HG02938 (cell line): ENCODE results near the gene SLC25A42.

Experiments used
- ATAC-seq: cut with Tn5 transposase; IDR thresholded peaks from one replicate; pipeline ENCODE4 v1.9.1; 2021; ENCODE audit warnings: mild to moderate bottlenecking, moderate library complexity; ENCODE audit not compliant: unreplicated experiment

The SLC25A42 gene

DNA sequence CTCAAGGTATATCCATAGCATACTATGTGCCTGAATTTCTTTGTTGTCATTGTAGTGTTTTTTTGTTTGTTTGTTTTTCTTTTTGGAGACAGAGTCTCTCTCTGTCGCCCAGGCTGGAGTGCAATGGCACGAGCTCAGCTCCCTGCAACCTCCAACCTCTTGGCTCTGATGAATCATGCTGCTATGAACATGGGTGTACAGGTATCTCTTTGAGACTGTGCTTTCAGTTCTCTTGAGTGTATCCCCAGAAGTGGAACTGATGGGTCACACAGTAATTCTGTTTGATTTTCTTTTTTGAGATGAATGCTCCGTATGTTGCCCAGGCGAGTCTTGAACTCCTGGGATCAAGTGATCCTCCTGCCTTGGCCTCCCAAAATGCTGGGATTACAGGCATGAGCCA is 13.7 kb upstream of the SLC25A42 start:
- ATAC-seq: no peak

DNA sequence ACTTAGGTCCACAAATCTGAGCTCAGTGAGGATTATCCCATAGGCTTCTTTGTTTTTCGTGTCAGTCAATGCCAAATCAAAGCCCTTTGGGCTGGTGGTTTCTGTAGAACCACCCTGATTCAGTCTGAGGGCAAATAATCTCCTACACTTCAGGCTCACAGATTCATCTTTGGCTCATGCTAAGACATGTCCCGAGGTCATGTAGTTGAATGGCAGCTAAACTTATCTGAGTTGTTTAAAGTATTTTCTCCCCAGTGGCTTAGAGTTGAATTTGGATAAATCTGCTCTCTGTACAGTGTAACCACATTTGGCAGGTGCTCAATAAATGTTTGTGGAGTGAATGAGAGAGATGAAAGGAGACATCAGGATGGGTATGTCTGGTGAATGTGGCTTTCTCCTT is 13.1 kb upstream of the SLC25A42 start:
- no peak for ATAC-seq

DNA sequence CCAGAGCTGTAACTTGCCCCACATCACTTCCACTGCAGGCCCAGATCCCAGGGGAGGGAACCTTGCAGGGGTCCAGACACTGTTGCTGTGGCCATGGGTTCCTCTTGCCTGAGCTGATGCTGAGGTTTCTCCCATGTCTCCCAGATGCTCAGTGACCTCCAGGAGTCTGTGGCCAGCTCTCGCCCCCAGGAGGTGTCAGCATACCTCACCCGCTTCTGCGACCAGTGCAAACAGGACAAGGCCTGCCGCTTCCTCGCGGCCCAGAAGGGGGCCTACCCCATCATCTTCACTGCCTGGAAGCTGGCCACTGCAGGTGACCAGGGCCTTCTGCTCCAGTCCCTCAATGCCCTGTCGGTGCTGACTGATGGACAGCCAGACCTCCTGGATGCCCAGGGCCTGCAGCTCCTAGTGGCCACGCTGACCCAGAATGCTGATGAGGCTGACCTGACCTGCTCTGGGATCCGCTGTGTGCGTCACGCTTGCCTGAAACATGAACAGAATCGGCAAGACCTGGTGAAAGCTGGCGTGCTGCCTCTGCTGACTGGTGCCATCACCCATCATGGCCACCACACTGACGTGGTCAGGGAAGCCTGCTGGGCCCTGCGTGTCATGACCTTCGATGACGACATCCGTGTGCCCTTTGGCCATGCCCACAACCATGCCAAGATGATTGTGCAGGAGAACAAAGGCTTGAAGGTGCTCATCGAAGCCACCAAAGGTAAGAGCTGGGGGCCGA is 12.1 kb upstream of the SLC25A42 start:
- ATAC-seq: no peak

DNA sequence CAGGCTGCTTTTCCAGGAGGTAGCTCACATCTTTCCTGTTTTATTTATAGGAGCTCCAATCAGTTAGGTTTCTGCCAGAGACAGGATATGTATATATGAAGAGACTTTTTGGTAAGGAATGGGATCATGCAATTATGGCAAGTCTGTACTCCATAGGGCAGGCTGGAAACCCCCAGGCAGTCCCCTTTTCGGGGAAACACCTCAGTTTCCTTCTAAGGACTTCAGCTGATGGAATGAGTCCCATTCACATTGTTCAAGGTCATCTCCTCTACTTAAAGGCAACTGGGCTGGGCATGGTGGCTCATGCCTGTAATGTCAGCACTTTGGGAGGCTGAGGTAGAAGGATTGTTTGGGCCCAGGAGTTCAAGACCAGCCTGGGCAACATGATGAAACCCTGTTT is 10.9 kb upstream of the SLC25A42 start:
- ATAC-seq: no peak

DNA sequence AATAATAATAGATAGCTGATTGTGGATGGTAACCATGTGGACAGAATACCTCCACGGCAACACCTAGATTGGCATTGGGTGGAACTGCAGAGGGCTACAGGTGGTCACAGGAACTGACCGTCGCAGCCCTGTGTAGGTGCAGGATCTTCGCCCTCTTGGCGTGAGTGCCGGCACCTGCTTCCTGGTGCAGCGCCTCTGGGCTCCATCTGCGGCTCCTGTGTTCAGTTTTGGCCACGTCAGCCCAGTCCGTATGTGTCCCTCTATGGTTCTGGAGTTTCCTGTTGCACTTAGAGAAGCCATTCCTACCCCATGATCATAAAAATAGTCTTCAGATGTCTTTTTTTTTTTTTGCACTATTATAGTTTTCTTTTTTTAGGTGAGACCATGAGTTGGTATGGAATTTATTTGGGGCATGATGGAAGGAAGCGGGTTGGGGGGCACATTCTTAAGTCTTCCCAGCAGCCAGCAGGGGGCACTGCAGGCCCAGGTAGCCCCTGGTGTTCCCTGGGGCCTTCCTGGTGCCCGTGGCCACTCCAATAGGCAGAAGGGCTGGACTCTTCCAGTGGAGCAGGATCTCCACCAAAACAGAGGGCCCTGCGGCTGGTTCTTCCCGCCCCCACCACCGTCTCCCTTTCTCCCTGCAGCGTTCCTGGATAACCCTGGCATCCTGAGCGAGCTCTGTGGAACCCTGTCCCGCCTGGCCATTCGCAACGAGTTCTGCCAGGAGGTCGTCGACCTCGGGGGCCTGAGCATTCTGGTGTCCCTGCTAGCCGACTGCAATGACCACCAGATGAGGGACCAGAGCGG is 10.1 kb upstream of the SLC25A42 start:
- ATAC-seq: no peak

DNA sequence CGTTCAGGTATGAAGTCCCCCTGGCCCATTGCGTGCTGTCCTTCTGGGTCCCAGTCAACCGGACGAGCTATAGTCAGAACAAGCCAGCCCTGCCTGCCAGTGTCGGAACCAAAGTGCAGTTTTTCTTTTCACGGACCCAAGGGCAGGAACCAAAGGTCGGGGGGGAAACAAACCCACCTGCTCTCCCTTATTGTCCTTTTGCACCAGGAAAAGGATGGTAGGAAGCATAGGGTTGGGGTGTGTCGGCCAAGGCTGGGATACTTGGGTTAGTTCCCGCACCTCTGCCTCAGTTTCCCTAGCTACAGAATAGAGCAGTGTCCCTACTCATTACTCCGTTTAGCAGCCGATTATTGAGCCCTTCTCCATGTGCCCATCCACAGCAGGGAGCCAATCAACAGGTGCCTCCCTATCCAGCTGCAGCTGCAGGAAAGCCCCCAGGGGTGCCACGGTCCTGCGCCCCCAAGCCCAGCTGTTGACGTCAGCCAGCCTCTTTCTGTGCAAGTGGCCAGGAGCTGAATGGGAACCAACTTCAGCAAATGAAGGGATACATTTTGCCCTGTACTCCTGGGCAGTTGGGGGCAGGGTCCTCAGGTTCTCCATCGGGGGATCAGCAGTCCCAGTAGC is 9.4 kb upstream of the SLC25A42 start:
- no peak for ATAC-seq

DNA sequence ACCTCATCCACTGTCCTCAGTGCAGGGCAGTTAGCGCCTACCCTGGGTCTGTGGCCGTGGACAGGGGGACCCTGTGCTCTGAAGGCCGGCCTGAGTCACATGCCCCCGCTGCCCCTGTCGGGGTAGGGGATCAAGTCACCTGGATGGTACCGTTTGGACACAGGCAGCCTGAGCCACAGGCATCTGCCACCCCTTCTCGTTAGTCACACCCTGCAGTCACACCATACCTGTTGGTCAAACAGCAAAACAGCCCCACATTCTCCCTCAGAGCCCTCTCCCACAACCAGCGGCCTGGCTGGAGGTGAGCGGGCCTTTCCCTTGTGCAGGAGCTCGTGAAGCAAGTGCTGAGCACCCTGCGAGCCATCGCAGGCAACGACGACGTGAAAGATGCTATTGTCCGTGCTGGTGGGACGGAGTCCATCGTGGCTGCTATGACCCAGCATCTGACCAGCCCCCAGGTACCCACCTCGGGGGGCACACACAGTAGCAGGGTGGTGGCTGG is 8.8 kb upstream of the SLC25A42 start:
- no peak for ATAC-seq

DNA sequence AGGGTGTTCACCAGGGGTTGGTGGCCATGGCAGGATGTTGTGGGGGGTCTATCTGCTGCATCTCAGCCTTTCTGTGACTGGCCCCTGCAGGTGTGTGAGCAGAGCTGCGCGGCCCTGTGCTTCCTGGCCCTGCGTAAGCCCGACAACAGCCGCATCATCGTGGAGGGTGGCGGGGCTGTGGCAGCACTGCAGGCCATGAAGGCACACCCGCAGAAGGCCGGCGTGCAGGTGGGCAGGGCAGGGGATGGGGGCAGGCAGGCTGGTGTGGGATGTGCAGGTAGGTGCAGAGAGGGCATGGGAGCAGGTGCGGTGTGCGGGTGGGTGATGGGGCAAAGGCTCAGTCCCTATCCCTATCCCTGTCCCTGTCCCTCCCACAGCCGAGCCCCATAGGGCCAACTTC is 8.1 kb upstream of the SLC25A42 start:
- no peak for ATAC-seq

DNA sequence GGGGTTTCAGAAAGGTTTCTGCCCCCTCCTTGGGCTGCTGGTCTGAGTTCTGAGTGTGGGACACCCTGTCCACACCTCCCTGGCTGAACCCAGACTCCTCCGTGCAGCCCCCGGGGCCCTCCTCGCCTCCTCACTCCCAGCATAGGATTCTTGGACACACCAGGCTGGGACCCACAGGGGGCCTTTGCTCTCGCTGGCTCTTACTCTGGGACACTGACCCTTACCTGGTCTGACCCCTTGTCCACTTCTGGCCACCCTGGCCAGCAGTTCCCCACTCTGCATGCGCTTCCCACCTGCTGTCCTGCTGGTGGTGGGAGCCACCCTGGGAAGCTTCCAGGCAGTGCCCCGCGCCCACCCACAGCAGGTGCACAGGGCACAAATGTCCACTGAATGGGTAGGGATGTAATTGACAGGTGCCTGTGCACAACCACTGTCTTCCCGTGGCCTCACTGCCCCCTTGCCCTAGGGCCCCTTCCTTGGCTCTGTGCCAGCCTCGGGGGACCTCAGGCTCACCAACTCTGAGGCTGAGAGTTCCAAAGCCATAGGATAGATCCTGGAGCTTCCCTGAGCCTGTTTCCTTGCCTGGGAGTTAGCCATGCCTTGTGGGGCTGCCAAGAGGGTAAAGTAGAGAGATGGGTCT is 7.0 kb upstream of the SLC25A42 start:
- ATAC-seq: no peak

DNA sequence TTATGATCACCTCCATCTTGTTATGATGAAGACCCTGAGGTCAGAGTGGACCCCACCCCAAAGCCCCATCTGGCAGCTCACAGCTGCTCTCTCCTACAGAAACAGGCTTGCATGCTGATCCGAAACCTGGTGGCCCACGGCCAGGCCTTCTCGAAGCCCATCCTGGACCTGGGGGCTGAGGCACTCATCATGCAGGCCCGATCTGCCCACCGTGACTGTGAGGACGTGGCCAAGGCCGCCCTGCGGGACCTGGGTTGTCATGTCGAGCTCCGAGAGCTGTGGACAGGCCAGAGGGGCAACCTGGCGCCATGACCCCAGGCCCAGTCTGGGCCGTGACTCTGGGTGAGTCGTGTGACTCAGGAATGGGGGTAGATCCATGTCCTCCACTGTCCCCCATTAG is 6.5 kb upstream of the SLC25A42 start:
- no peak for ATAC-seq

DNA sequence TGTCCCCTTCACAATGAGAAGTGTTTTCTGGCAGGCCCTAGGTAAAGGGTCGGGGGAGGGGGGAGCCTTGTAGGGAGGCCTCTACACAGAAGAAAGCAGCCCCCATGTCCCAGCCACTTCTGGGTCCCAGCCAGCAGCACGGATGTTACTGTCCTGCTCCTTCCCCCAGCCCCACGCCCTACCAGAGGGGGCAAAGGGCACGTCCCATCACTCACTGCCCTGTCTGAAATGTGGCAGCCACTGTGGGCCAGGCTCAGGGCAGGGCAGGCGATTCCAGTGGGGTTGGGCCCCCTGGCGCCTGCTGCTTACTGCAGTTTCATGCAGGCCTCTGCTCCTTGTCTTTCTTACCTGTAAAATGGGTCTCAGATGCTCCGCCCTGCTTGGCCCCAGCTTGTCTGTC is 6.1 kb upstream of the SLC25A42 start:
- no peak for ATAC-seq

DNA sequence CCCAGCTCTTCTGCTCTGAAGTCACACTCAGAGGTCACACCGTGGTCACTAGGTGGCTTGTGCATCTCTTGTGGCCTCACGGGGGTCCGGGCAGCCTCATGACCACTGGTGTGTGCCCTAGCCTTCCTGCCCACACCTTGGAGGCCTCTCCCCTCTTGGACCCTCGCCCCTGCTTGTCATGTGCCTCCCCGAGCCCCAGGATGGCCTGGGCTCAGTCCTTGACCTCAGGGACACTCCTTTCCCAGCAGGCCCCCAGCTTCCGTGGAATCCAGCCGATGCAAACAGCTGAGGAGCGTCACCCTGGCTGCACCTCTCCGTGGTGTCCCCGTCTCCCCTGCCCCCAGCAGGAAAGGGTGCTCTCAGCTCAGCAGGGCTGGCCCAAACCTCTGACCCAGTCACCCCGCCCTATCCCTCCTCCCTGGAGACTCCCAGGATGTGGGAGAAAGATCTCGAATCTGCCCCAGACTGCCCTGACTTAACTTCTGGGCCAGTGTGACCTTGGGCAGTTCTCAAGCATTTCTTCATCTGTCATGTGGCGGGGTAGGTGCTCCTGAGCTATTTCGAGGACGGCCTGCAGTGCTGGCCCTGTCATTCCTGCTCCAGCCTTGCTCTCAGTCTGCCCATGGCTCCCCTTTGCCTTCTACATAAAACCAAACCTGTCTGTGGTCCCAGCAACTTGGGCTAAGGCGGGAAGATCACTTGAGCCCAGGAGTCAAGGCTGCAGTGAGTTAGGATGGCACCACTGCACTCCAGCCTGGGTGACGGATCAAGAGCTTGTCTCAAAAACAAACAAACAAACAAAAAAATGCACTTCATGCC is 4.6 kb upstream of the SLC25A42 start:
- no peak for ATAC-seq

DNA sequence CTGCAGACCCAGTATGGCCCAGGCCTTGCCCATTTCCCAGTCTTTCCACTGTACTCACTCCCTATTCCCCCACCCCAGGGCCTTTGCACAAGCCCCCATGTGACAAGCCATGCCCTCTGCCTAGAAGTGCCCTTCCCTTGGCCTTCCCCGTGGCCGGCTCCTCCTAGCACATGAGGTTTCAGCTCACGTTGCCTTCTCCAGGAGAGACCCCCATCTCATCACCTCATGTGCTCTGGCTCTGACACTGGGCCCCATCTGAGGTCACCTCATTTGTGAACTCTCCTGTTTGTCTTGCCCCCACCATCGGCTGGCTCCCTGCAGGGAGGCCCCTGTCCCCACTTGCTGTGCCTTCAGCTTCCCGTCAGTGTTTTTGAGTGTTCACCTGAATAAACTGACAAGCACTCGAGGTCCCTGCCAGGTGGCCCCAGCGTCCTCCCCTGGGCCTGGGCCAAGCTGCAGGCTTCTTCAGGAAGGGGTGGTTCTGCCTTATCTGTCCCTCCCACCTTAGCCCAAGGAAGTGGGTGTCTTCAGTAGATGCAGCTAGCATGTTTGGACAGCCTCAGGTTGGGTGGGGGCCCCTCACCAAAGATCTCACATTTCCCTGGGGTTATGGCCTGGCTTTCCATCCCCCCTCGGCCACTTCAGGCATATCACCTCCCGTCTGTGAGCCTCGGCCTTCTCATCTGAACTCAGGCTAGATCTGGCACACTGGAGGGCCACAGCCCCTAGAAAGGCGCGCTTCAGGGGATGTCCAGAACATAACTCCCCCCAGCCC is 3.8 kb upstream of the SLC25A42 start:
- no peak for ATAC-seq

DNA sequence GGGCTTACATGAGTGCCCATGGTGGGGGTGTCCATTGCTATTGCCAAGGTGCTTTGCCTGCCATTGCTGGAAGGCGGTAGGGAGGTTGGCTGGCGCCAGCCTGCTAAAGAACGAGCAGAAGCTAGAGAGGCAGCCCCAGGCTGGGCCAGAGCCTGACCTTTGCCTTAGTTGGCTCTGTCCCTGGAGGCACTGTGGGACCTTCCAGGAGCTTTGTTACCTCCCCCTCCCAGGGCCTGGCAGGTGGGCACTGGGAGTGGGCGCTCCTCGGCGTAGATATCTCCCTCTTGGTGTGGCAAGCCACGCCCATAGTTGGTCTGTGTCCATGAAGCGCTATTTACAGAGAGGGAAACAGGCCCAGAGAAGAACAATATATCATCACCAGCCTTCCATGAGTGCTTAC is 2.3 kb upstream of the SLC25A42 start:
- ATAC-seq: no peak

DNA sequence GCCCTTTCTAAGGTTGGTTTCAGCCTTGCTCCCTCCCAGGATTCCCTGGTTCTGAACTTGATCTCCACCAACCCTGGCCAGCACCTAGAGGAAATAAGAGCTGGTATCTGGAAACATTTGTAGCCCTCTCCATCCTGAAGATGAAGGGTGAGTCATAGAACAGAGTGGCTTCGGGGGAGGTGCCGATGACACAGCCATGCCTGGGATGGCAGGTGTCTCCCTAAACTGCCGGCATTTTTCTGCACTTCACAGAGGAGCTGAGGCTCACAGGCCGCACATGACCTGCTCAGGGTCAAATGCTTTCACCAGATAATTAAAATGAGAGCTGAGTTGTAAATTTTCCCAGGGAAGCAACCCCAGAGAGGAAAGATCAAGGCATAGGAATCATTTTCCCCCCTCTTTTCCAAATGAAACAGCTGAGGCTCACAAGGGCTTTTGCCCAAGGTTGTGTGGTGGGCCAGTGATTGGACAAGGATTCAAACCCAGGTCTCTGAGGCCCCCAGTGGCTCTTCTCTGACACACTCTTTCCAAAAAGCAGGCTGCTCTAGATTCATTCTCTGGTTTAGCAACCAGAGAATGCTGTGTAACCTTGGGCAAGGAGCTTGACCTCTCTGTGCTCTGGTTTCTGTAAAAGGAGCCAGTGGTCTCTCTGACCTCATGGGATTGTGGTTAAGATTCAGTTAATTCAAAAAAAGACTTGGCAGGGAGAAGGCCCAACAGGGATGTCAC is 1.2 kb upstream of the SLC25A42 start:
- ATAC-seq: no peak

DNA sequence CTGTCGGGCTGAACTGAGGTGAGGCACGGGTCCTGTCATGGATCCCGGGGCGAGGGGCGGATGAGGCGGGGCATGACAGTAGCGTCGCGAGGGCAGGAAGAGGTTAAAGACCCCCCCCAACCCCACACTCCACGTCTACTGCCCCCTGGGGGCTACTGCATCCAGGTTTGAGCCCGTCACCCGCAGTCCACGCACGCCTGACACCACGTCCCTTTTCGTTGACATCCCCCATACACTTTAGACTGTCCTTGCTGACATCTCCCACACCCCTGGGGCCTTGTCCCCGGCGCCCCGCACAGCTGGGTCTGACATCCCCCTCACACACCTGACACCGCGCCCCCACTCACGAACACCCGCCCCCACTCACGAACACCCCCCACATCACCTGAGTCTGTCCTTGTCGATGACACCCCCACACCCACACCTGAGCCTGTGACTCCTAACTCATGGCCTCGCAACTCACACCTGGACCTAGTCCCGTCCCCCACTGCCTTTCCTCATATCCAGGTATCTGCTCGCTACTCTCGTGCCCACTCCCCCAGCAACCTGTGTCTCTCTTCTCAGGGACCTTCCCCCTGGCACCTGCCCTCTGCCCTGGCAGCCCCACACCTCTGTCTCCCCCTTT is 416 bp downstream of the SLC25A42 start:
- ATAC-seq: no peak

DNA sequence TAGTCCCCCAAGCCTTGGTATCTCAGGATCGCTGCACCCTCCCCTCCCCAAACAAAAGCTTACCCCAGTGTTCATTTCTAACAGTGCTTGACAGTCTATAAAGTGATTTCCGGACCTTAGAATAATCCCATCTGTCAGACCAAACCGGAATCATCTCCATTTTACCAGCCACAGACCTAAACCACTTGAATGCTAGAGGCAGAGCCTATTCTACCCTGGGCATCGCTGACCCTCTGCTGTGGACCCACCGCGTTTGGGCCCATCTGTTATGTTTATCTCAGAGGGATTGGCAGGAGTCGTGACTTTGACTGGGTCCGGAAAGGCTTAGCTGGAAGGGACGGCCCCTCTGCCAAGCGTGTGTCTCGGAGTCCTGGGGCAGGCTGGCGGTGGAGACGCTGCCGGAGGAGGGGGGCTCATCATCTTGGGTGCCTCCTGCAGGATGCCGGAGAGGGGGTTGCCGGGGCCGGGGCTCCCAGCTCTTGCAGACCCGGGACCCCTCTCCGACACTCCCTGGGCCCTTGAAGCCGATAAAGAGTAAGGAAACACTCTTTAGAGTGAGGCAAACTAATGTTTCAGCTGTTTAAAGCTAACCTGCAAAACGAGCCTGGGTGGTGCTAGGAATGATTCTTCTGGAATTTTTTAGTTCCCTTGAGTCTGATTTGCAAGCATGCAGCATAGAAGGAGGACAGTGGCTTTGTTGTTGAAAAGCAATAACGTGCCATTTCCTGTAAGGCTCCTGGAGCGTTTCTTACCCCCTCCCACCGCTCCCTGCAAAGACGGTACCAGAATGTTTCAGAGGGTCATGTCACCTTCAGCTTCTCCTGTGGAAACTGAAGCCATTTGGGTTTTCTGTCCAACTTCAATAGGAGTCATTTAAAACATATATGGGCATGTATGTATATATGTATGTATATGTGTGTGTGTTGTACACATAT is 1.3 kb downstream of the SLC25A42 start:
- no peak for ATAC-seq
